IMR-90 (cell line): ENCODE measurements around the gene RNF125.

Experiments used
- BHLHE40 ChIP-seq: fragments of 150-350 bp; IDR thresholded peaks from 2 replicates; pipeline ENCODE4 v1.6.1; 2016; ENCODE audit warnings: mild to moderate bottlenecking, low read depth, low read length
- CEBPB ChIP-seq: IDR thresholded peaks from 2 replicates; pipeline ENCODE4 v1.6.1; 2012; ENCODE audit warnings: low read depth, low read length, improper control_type of control experiment
- FOS ChIP-seq: fragments of 150-350 bp; IDR thresholded peaks from 2 replicates; pipeline ENCODE4 v1.6.1; 2016; ENCODE audit warnings: low read depth, low read length
- MAFK ChIP-seq: IDR thresholded peaks from 2 replicates; pipeline ENCODE4 v1.6.1; 2012; ENCODE audit warnings: low read depth, low read length, improper control_type of control experiment
- MAZ ChIP-seq: IDR thresholded peaks from 2 replicates; pipeline ENCODE4 v1.6.1; 2012; ENCODE audit warnings: low read depth, mild to moderate bottlenecking, low read length, improper control_type of control experiment, moderate library complexity, borderline replicate concordance
- MXI1 ChIP-seq: IDR thresholded peaks from 2 replicates; pipeline ENCODE4 v1.6.1; 2012; ENCODE audit warnings: low read depth, mild to moderate bottlenecking, low read length, moderate library complexity, borderline replicate concordance
- POLR2A ChIP-seq: IDR thresholded peaks from 2 replicates; pipeline ENCODE4 v1.6.1; 2012; ENCODE audit warnings: mild to moderate bottlenecking, low read depth, low read length
- RAD21 ChIP-seq: IDR thresholded peaks from 2 replicates; pipeline ENCODE4 v1.6.1; 2012; ENCODE audit warnings: low read length, improper control_type of control experiment
- RCOR1 ChIP-seq: IDR thresholded peaks from 2 replicates; pipeline ENCODE4 v1.6.1; 2012; ENCODE audit warnings: mild to moderate bottlenecking, low read length, improper control_type of control experiment; ENCODE audit not compliant: insufficient replicate concordance
- RFX5 ChIP-seq: IDR thresholded peaks from 2 replicates; pipeline ENCODE4 v1.8.0; 2012; ENCODE audit warnings: low read depth, mild to moderate bottlenecking, low read length, moderate library complexity
- SMC3 ChIP-seq: fragments of 150-350 bp; IDR thresholded peaks from 2 replicates; pipeline ENCODE4 v1.6.1; 2016; ENCODE audit warnings: low read depth, mild to moderate bottlenecking, antibody characterized with exemption, low read length, moderate library complexity
- TF ChIP-seq, protein P1 (sequence below): conservative IDR thresholded peaks from 2 replicates; pipeline ENCODE4 v1.5.1; 2012; ENCODE audit warnings: mild to moderate bottlenecking, low read depth, low read length, improper control_type of control experiment
- TF ChIP-seq, protein P2 (sequence below): fragments of 150-350 bp; IDR thresholded peaks from 2 replicates; pipeline ENCODE4 v1.6.1; 2017; ENCODE audit warnings: mild to moderate bottlenecking, antibody characterized with exemption, low read length, low read depth
- TF ChIP-seq, protein P3 (sequence below): fragments of 150-350 bp; IDR thresholded peaks from 2 replicates; pipeline ENCODE4 v1.6.1; 2016; ENCODE audit warnings: low read depth, mild to moderate bottlenecking, low read length, moderate library complexity, borderline replicate concordance

DNA sequence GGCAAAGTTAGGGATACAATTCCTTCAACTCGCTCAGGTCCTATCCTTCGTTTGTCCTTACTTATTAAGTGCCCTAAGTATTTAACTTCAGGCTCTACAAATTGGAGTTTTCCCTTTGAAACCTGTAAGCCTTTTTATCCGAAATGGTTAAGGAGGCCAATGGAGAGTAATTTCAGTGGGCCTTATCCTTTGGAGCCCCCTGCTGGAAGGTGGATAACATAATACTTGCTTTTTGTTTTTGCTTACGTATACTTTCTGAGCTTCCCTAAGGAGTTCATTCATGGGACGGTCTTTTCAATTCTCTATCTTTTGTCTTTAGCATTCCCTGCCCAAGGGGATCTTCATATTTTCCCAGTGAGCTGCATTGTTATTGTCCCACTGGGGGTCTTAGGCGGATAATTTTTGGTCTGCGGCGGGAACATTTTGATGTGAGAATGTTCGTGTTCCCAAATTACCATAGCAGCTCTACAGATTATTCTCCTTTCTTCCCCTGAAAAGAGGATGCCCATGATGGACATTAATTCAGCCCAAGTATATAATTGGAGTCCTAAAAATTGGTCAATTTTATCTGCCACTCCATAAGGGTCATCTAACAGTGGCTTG, 41.3 kb upstream of the RNF125 start:
- TF ChIP-seq, protein P1, sequence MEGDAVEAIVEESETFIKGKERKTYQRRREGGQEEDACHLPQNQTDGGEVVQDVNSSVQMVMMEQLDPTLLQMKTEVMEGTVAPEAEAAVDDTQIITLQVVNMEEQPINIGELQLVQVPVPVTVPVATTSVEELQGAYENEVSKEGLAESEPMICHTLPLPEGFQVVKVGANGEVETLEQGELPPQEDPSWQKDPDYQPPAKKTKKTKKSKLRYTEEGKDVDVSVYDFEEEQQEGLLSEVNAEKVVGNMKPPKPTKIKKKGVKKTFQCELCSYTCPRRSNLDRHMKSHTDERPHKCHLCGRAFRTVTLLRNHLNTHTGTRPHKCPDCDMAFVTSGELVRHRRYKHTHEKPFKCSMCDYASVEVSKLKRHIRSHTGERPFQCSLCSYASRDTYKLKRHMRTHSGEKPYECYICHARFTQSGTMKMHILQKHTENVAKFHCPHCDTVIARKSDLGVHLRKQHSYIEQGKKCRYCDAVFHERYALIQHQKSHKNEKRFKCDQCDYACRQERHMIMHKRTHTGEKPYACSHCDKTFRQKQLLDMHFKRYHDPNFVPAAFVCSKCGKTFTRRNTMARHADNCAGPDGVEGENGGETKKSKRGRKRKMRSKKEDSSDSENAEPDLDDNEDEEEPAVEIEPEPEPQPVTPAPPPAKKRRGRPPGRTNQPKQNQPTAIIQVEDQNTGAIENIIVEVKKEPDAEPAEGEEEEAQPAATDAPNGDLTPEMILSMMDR, result peak; percentile 74
- TF ChIP-seq POLR2A (no peak), RFX5 (no peak), RAD21 (peak; percentile 80), RCOR1 (no peak), SMC3 (peak; percentile 64), MAFK (no peak), MXI1 (no peak), CEBPB (no peak), FOS (no peak), BHLHE40 (no peak), MAZ (no peak)
- TF ChIP-seq, protein P2, sequence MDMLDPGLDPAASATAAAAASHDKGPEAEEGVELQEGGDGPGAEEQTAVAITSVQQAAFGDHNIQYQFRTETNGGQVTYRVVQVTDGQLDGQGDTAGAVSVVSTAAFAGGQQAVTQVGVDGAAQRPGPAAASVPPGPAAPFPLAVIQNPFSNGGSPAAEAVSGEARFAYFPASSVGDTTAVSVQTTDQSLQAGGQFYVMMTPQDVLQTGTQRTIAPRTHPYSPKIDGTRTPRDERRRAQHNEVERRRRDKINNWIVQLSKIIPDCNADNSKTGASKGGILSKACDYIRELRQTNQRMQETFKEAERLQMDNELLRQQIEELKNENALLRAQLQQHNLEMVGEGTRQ, result no peak
- TF ChIP-seq, protein P3, sequence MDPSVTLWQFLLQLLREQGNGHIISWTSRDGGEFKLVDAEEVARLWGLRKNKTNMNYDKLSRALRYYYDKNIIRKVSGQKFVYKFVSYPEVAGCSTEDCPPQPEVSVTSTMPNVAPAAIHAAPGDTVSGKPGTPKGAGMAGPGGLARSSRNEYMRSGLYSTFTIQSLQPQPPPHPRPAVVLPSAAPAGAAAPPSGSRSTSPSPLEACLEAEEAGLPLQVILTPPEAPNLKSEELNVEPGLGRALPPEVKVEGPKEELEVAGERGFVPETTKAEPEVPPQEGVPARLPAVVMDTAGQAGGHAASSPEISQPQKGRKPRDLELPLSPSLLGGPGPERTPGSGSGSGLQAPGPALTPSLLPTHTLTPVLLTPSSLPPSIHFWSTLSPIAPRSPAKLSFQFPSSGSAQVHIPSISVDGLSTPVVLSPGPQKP, result no peak
